GM12878 (cell line): ENCODE measurements around the gene FOXL1. TPM values are rescaled to one million over a fixed set of nuclear protein-coding genes. Genes with fewer than 3 reads are reported as not detected.

Experiments used
- ATAC-seq: fragments of 200-7000 bp; cut with Tn5 transposase; 3 replicates; pipeline ENCODE4 v1.9.1; 2020; ENCODE audit warnings: mild to moderate bottlenecking, moderate library complexity
- BruUV-seq: library from RNA; stranded (reverse); fragments of 400-500 nt; replicated peaks from 2 replicates; lab custom pipeline; 2021; lab: Mats Ljungman, UMichigan
- CTCF ChIA-PET: fragments of 300-600 bp; sonication (Branson Sonifier 250); formaldehyde crosslinking; extraction: SDS; loops from one replicate; lab custom pipeline; 2021; ENCODE audit warnings: inconsistent platforms; lab: Yijun Ruan, JAX
- POLR2A ChIA-PET: fragments of 350-600 bp; formaldehyde crosslinking; extraction: SDS; loops from one replicate; lab custom pipeline; 2021; ENCODE audit warnings: inconsistent platforms; lab: Charles Lee
- RAD21 ChIA-PET: fragments of 300-600 bp; sonication (Branson Sonifier 250); formaldehyde crosslinking; loops from one replicate; lab custom pipeline; 2023; ENCODE audit warnings: antibody characterized with exemption; ENCODE audit not compliant: unreplicated experiment; lab: Charles Lee
- SMC1A ChIA-PET: fragments of 300-600 bp; sonication (Branson Sonifier 250); formaldehyde crosslinking; loops from one replicate; lab custom pipeline; 2023; ENCODE audit not compliant: unreplicated experiment, uncharacterized antibody; lab: Charles Lee
- DNase-seq: peaks from one replicate; pipeline ENCODE4 v3.0.0-alpha.2; 2011; ENCODE audit warnings: low read depth, low spot score
- FAIRE-seq: peaks from 3 replicates; lab custom pipeline; 2011; peaks lifted over from hg19 to GRCh38; lab: Jason Lieb, UNC
- H2AFZ ChIP-seq: 2 replicates; pipeline ENCODE4 v1.6.0; 2011; ENCODE audit warnings: low read depth, low read length, control low read depth; ENCODE audit not compliant: control insufficient read depth
- H3K27ac ChIP-seq: 2 replicates; pipeline ENCODE4 v1.5.1; 2011; ENCODE audit warnings: control low read depth; ENCODE audit not compliant: control insufficient read depth, insufficient read depth
- H3K27me3 ChIP-seq, 2 experiments: replicated peaks in 1 of 2; 2 replicates each; pipeline versions ENCODE4 v1.6.0 to v1.6.1; 2011; ENCODE audit warnings: low read length in 1 of 2; ENCODE audit not compliant: control insufficient read depth in 2 of 2, insufficient read depth in 2 of 2
- H3K36me3 ChIP-seq, 2 experiments: 2 replicates each; pipeline ENCODE4 v1.5.1; 2011; ENCODE audit warnings: low read length in 1 of 2; ENCODE audit not compliant: control insufficient read depth in 2 of 2, insufficient read depth in 2 of 2
- H3K4me1 ChIP-seq: 2 replicates; pipeline ENCODE4 v1.6.1; 2011; ENCODE audit warnings: mild to moderate bottlenecking, low read length, moderate library complexity, mixed read lengths; ENCODE audit not compliant: control insufficient read depth, insufficient read depth
- H3K4me2 ChIP-seq: 2 replicates; pipeline ENCODE4 v1.6.0; 2011; ENCODE audit warnings: control low read depth; ENCODE audit not compliant: control insufficient read depth, insufficient read depth
- H3K4me3 ChIP-seq: fragments of 200-600 bp; sonication (generic); 2 replicates; pipeline ENCODE4 v1.5.1; 2016
- H3K79me2 ChIP-seq: 2 replicates; pipeline ENCODE4 v1.6.0; 2011; ENCODE audit warnings: low read length; ENCODE audit not compliant: control insufficient read depth, insufficient read depth
- H3K9ac ChIP-seq: 2 replicates; pipeline ENCODE4 v1.8.0; 2011; ENCODE audit warnings: low read length, control low read depth, mixed read lengths; ENCODE audit not compliant: control insufficient read depth, insufficient read depth
- H3K9me3 ChIP-seq: replicated peaks from 3 replicates; pipeline ENCODE4 v1.5.1; 2011; ENCODE audit warnings: mild to moderate bottlenecking, low read length; ENCODE audit not compliant: control insufficient read depth, insufficient read depth
- H4K20me1 ChIP-seq: 2 replicates; pipeline ENCODE4 v1.6.0; 2011; ENCODE audit not compliant: control insufficient read depth, insufficient read depth
- CHD1 ChIP-seq: IDR thresholded peaks from 2 replicates; pipeline ENCODE4 v1.6.1; 2012; ENCODE audit warnings: low read depth, low read length, improper control_type of control experiment
- E2F8 ChIP-seq: fragments of 450-650 bp; IDR thresholded peaks from 2 replicates; pipeline ENCODE4 v1.6.1; 2018; ENCODE audit warnings: mild to moderate bottlenecking, low read depth, moderate library complexity; ENCODE audit not compliant: partially characterized antibody
- HDGF ChIP-seq: fragments of 450-650 bp; IDR thresholded peaks from 2 replicates; pipeline ENCODE4 v1.6.1; 2016; ENCODE audit warnings: antibody characterized with exemption
- IRF4 ChIP-seq: IDR thresholded peaks from 2 replicates; pipeline ENCODE4 v1.6.1; 2011; ENCODE audit warnings: low read depth, low read length
- KAT2A ChIP-seq: conservative IDR thresholded peaks from 2 replicates; pipeline ENCODE4 v1.6.1; 2011; ENCODE audit warnings: low read depth, low read length; ENCODE audit not compliant: control insufficient read depth
- NR2F1 ChIP-seq: fragments of 450-650 bp; conservative IDR thresholded peaks from 2 replicates; pipeline ENCODE4 v1.6.1; 2017; ENCODE audit warnings: mild to moderate bottlenecking
- PAX8 ChIP-seq: fragments of 450-650 bp; IDR thresholded peaks from 2 replicates; pipeline ENCODE4 v1.6.1; 2017; ENCODE audit warnings: mild to moderate bottlenecking, moderate library complexity
- RAD51 ChIP-seq: fragments of 450-650 bp; IDR thresholded peaks from 2 replicates; pipeline ENCODE4 v1.6.1; 2016; ENCODE audit warnings: moderate library complexity, mild to moderate bottlenecking, inconsistent platforms
- RUNX3 ChIP-seq: IDR thresholded peaks from 2 replicates; pipeline ENCODE4 v1.6.1; 2012; ENCODE audit warnings: low read length, inconsistent platforms
- SIX5 ChIP-seq: IDR thresholded peaks from 2 replicates; pipeline ENCODE4 v1.6.1; 2011; ENCODE audit warnings: mild to moderate bottlenecking, low read depth, low read length, moderate library complexity; ENCODE audit not compliant: severe bottlenecking
- TARDBP ChIP-seq: IDR thresholded peaks from 2 replicates; pipeline ENCODE4 v1.6.1; 2016; ENCODE audit warnings: borderline replicate concordance
- TCF7 ChIP-seq: IDR thresholded peaks from 2 replicates; pipeline ENCODE4 v1.6.1; 2014; ENCODE audit warnings: antibody characterized with exemption, borderline replicate concordance
- USF1 ChIP-seq: IDR thresholded peaks from 2 replicates; pipeline ENCODE4 v1.6.1; 2011; ENCODE audit warnings: borderline replicate concordance, low read depth, mild to moderate bottlenecking, moderate library complexity, mixed read lengths, low read length; ENCODE audit not compliant: insufficient read depth; ENCODE audit errors: extremely low read length
- WGBS: methylation state at CpG from one replicate; pipeline ENCODE4 v1.1.6; 2016; ENCODE audit warnings: low lambda C conversion rate; ENCODE audit not compliant: insufficient replicate concordance, insufficient coverage; ENCODE audit errors: missing lambda C conversion rate; 5-methylcytosine and 5-hydroxymethylcytosine counted together
- in situ Hi-C: fragments of 300-500 bp; cut with MboI; formaldehyde crosslinking; loops from 9 replicates; pipeline ENCODE4 v1.14.3; 2018; ENCODE audit warnings: mixed read lengths
- intact Hi-C: fragments of 100-400 bp; cut with micrococcal nuclease; formaldehyde crosslinking; loops from one replicate; pipeline ENCODE4 v1.14.2; 2022; ENCODE audit not compliant: unreplicated experiment
- polyA plus RNA-seq, 11 experiments: library from polyadenylated mRNA; depleted of rRNA in 4 of 11; unstranded in 6 of 11; stranded (reverse) in 5 of 11; fragments of >200 nt; fragmentation: Nextera tagmentation in 4 of 11; fragmentation: Illumina TruSeq in 1 of 11; extraction: Ambion mirVana in 4 of 11; extraction: Trizol in 1 of 11; gene quantifications; 1 replicate in 1 of 11; 2 replicates in 10 of 11; pipeline versions ENCODE4 v1.2.1 to v1.2.3, GENCODE V29; 2011 to 2016; ENCODE audit warnings: inconsistent platforms in 2 of 11, missing spikeins in 2 of 11, low read depth in 1 of 11
- total RNA-seq, 4 experiments: library from RNA; depleted of rRNA in 3 of 4; stranded (reverse); fragments of >200 nt in 3 of 4; fragmentation: Illumina TruSeq in 1 of 4; extraction: Trizol in 1 of 4; gene quantifications; 2 replicates each; pipeline versions ENCODE4 v1.2.1 to v1.2.3, GENCODE V29; 2013 to 2021

Gene FOXL1
- total and polyA plus RNA-seq, 10 of the 15 experiments (the other 5 are each of a cell fraction or from before 2014, with no cell fraction given) = 0.05 TPM; not detected in 9

GRCh38 chr16:86614699-86615098 is 36.4 kb downstream of the FOXL1 start (continued):
- TF ChIP-seq SIX5 (no peak), E2F8 (no peak), IRF4 (no peak), NR2F1 (no peak), TARDBP (no peak), TCF7 (no peak), CHD1 (no peak), RUNX3 (no peak), USF1 (no peak), HDGF (no peak)

GRCh38 chr16:86616906-86617305 is 38.6 kb downstream of the FOXL1 start:
- no peak overlapping the region for H3K27ac ChIP-seq
- no TSS peak for BruUV-seq
- H3K4me2 ChIP-seq = no peak overlapping the region
- H3K9me3 ChIP-seq = no peaks in the 10 kb centered on the region
- H3K27me3 ChIP-seq = no peaks in the 10 kb centered on the region; a peak in 1 of 4 replicates
- CTCF ChIA-PET = no interaction called here
- SMC1A ChIA-PET = interaction anchor here (1.1 kb wide), 1 partner anchor 9 kb away, joined by 5 read pairs; no protein-coding TSS in a partner anchor
- intact Hi-C loops (no loop called here), in situ Hi-C loops (no loop called here)
- no peak overlapping the region for H2AFZ ChIP-seq
- ATAC-seq = no peak
- DNase-seq = no peak
- H3K9ac ChIP-seq = no peak overlapping the region
- no peaks in the 10 kb centered on the region for H3K36me3 ChIP-seq
- no peaks in the 10 kb centered on the region for H3K79me2 ChIP-seq
- POLR2A ChIA-PET = no interaction called here
- no peaks in the 10 kb centered on the region for H4K20me1 ChIP-seq
- 14% methylated on average over 5 of the region's 5 CpGs for WGBS
- no peak for FAIRE-seq
- RAD21 ChIA-PET = no interaction called here
- H3K4me3 ChIP-seq = no peak overlapping the region
- TF ChIP-seq RAD51 (no peak), PAX8 (no peak), KAT2A (no peak)
- no peaks in the 10 kb centered on the region for H3K4me1 ChIP-seq
